B cell (primary cell): ENCODE results near the gene LRRK2. TPM values are rescaled to one million over a fixed set of nuclear protein-coding genes. Genes with fewer than 3 reads are reported as not detected.
"Not testable (repeated sequence)": the region's sequence is repeated elsewhere in the genome, so short reads cannot be mapped to it uniquely, and the experiment has no call there.

ENCODE experiments used
- ATAC-seq: fragments of 200-7000 bp; cut with Tn5 transposase; one replicate; pipeline ENCODE4 v1.10.0; 2021; ENCODE audit warnings: low read depth, mild to moderate bottlenecking, moderate number of reproducible peaks, moderate library complexity
- CTCF ChIA-PET: fragments of 350-600 bp; sonication (Branson Sonifier 250); formaldehyde crosslinking; loops from one replicate; lab custom pipeline; 2021; ENCODE audit warnings: antibody characterized with exemption, inconsistent platforms; lab: Charles Lee
- POLR2A ChIA-PET: fragments of 350-600 bp; sonication (Branson Sonifier 250); formaldehyde crosslinking; loops from one replicate; lab custom pipeline; 2021; ENCODE audit warnings: antibody characterized with exemption; lab: Charles Lee
- DNase-seq: peaks from one replicate; pipeline ENCODE4 v3.0.0; 2013
- H2AFZ ChIP-seq: 2 replicates; pipeline ENCODE4 v1.6.1; 2012; ENCODE audit warnings: mild to moderate bottlenecking, low read depth, low read length; ENCODE audit not compliant: insufficient read depth, poor library complexity, severe bottlenecking
- H3K27ac ChIP-seq, 2 donors: 1 replicate in 1 of 2; 2 replicates in 1 of 2; pipeline ENCODE4 v1.5.1; 2012 to 2013; ENCODE audit warnings: low read length in 2 of 2, mild to moderate bottlenecking in 2 of 2, moderate library complexity in 1 of 2
- H3K27me3 ChIP-seq, 4 experiments: fragments of 200-600 bp in 1 of 4; sonication (generic) in 1 of 4; replicated peaks in 1 of 4; 1 replicate in 2 of 4; 2 replicates in 2 of 4; pipeline versions ENCODE4 v1.6.1 to v1.7.0; 2013 to 2016; ENCODE audit warnings: low read length in 3 of 4, mild to moderate bottlenecking in 2 of 4, mixed read lengths in 1 of 4, moderate library complexity in 1 of 4; ENCODE audit not compliant: insufficient read depth in 4 of 4, control insufficient read depth in 3 of 4; ENCODE audit errors: control extremely low read depth in 1 of 4
- H3K36me3 ChIP-seq, 2 experiments: replicated peaks in 1 of 2; 1 replicate in 1 of 2; 2 replicates in 1 of 2; pipeline versions ENCODE4 v1.6.1 to v1.7.1; 2013; ENCODE audit warnings: low read length in 1 of 2; ENCODE audit not compliant: insufficient read depth in 2 of 2, control insufficient read depth in 1 of 2; ENCODE audit errors: control extremely low read depth in 1 of 2, extremely low read depth in 1 of 2
- H3K4me1 ChIP-seq, 2 donors: fragments of 200-600 bp in 1 of 2; sonication (generic) in 1 of 2; 1 replicate in 1 of 2; 2 replicates in 1 of 2; pipeline versions ENCODE4 v1.5.1 to v1.6.1; 2013 to 2017; ENCODE audit warnings: low read length in 2 of 2; ENCODE audit not compliant: control insufficient read depth in 2 of 2, insufficient read depth in 2 of 2
- H3K4me2 ChIP-seq: replicated peaks from 2 replicates; pipeline ENCODE3; 2012; ENCODE audit warnings: mild to moderate bottlenecking, low read depth, low read length; ENCODE audit not compliant: poor library complexity, severe bottlenecking
- H3K4me3 ChIP-seq, 5 experiments: fragments of 200-600 bp in 1 of 5; sonication (generic) in 1 of 5; 1 replicate in 3 of 5; 2 replicates in 2 of 5; pipeline versions ENCODE4 v1.5.1 to v1.7.0; 2011 to 2016; ENCODE audit warnings: low read length in 4 of 5, mild to moderate bottlenecking in 4 of 5, low read depth in 2 of 5, control low read depth in 1 of 5, moderate library complexity in 1 of 5; ENCODE audit not compliant: insufficient read depth in 1 of 5; ENCODE audit errors: control extremely low read depth in 1 of 5, extremely low read depth in 1 of 5
- H3K79me2 ChIP-seq: fragments of 200-600 bp; sonication (generic); one replicate; pipeline ENCODE4 v1.6.0; 2016; ENCODE audit warnings: low read length; ENCODE audit not compliant: control insufficient read depth, insufficient read depth
- H3K9ac ChIP-seq: fragments of 200-600 bp; sonication (generic); 2 replicates; pipeline ENCODE4 v1.6.1; 2017; ENCODE audit warnings: mild to moderate bottlenecking, low read length, moderate library complexity
- H3K9me3 ChIP-seq, 3 donors: one replicate each; pipeline versions ENCODE4 v1.6.1 to v1.7.1; 2013; ENCODE audit warnings: low read length in 2 of 3; ENCODE audit not compliant: control insufficient read depth in 2 of 3, insufficient read depth in 1 of 3; ENCODE audit errors: control extremely low read depth in 1 of 3
- H4K20me1 ChIP-seq: 2 replicates; pipeline ENCODE4 v1.6.0; 2012; ENCODE audit warnings: mild to moderate bottlenecking, low read length; ENCODE audit not compliant: insufficient read depth, control insufficient read depth, poor library complexity, severe bottlenecking
- H3K27ac Mint-ChIP-seq: one replicate; pipeline ENCODE4 v1.8.0; 2021; ENCODE audit warnings: mixed read lengths
- H3K27me3 Mint-ChIP-seq: one replicate; pipeline ENCODE4 v1.8.0; 2021; ENCODE audit warnings: mixed read lengths
- H3K4me1 Mint-ChIP-seq: one replicate; pipeline ENCODE4 v1.8.0; 2021; ENCODE audit warnings: mixed read lengths
- H3K4me3 Mint-ChIP-seq: one replicate; pipeline ENCODE4 v1.8.0; 2021; ENCODE audit warnings: mixed read lengths
- H3K9me3 Mint-ChIP-seq: one replicate; pipeline ENCODE4 v1.8.0; 2022; ENCODE audit warnings: mixed read lengths; ENCODE audit not compliant: insufficient read depth
- CTCF ChIP-seq: fragments of 200-600 bp; IDR thresholded peaks from one replicate; pipeline ENCODE4 v1.8.0; 2022; ENCODE audit warnings: antibody characterized with exemption, mild to moderate bottlenecking
- EZH2 ChIP-seq: IDR thresholded peaks from 2 replicates; pipeline ENCODE4 v1.6.1; 2012; ENCODE audit warnings: borderline replicate concordance, low read depth, mild to moderate bottlenecking, moderate library complexity, low read length; ENCODE audit not compliant: insufficient read depth, poor library complexity, severe bottlenecking
- WGBS: methylation state at CpG from one replicate; pipeline ENCODE4 v1.1.5; 2013; ENCODE audit warnings: missing lambda C conversion rate; ENCODE audit not compliant: insufficient coverage; 5-methylcytosine and 5-hydroxymethylcytosine counted together
- intact Hi-C: fragments of 100-400 bp; cut with micrococcal nuclease; formaldehyde crosslinking; loops from one replicate; pipeline ENCODE4 v1.10.0; 2022
- polyA plus RNA-seq: library from polyadenylated mRNA; depleted of rRNA; stranded (reverse); fragments of >200 nt; gene quantifications from 2 replicates; pipeline ENCODE4 v1.2.3, GENCODE V29; 2012
- total RNA-seq, 2 donors: library from RNA; stranded (reverse); fragments of 120-200 nt in 1 of 2; gene quantifications; 1 replicate in 1 of 2; 2 replicates in 1 of 2; pipeline versions ENCODE4 v1.2.3 to v1.2.4, GENCODE V29; 2013 to 2022

Gene LRRK2
- total and polyA plus RNA-seq, 2 donors (not counting 1 experiment from before 2014, with no cell fraction given): 14.1 to 60.2 TPM

- H3K4me2 ChIP-seq: peak overlapping the region; percentile 68
- peaks cover 4 to 14% (median 6%) of the 10 kb centered on the region in 3 donors for H3K9me3 ChIP-seq
- H3K4me3 Mint-ChIP-seq: peak overlapping the region; percentile 28
- H3K27me3 ChIP-seq: no peaks in the 10 kb centered on the region
- H3K9ac ChIP-seq: no peak overlapping the region
- peaks cover 5% of the 10 kb centered on the region for H3K9me3 Mint-ChIP-seq
- peak overlapping the region; percentile 85 for H3K27ac Mint-ChIP-seq
- 89% methylated on average over 2 of the region's 4 CpGs for WGBS
- POLR2A ChIA-PET: interaction anchor here (2.9 kb wide), 1 partner anchor 14 kb away, joined by 12 read pairs; the partner anchor contains the start of gene LRRK2
- DNase-seq (no peak), ATAC-seq (no peak)
- intact Hi-C loops: loop anchor here (2.0 kb wide), 1 partner anchor 17 kb away; no protein-coding TSS in a partner anchor
- H2AFZ ChIP-seq: peak overlapping the region; percentile 65
- no peaks in the 10 kb centered on the region for H3K27me3 Mint-ChIP-seq
- CTCF ChIA-PET: interaction anchor here (2.5 to 3.1 kb wide), 2 partner anchors 15 to 57 kb away, joined by 15 to 23 read pairs; partner anchors contain the start of gene LRRK2
- no peaks in the 10 kb centered on the region for H4K20me1 ChIP-seq
- H3K4me1 Mint-ChIP-seq: peaks cover 26% of the 10 kb centered on the region
- no peak for TF ChIP-seq CTCF
- no peak for TF ChIP-seq EZH2
- H3K4me3 ChIP-seq: no peak overlapping the region
- no peaks in the 10 kb centered on the region for H3K36me3 ChIP-seq
- H3K4me1 ChIP-seq: peaks cover 27 to 29% of the 10 kb centered on the region in 2 donors
- H3K79me2 ChIP-seq: no peaks in the 10 kb centered on the region
- H3K27ac ChIP-seq: peak overlapping the region in 1 of 2 donors; percentile 84
Measured at GRCh38 chr12:40209886-40210285, 14.9 kb upstream of the LRRK2 start.

- H3K27ac ChIP-seq, H3K79me2 ChIP-seq, H2AFZ ChIP-seq, POLR2A ChIA-PET, H3K4me3 Mint-ChIP-seq, H3K27me3 ChIP-seq, ATAC-seq, DNase-seq, H3K9me3 Mint-ChIP-seq, intact Hi-C loops, H3K27me3 Mint-ChIP-seq, H3K9ac ChIP-seq, H3K4me2 ChIP-seq, H3K36me3 ChIP-seq, H4K20me1 ChIP-seq, H3K4me3 ChIP-seq, H3K27ac Mint-ChIP-seq: not testable (repeated sequence)
- peaks cover 26% of the 10 kb centered on the region for H3K4me1 Mint-ChIP-seq
- CTCF ChIA-PET: interaction anchor here (0.6 kb wide), 1 partner anchor 104 kb away, joined by 3 read pairs; no protein-coding TSS in a partner anchor
- peaks cover 27 to 29% of the 10 kb centered on the region in 2 donors for H3K4me1 ChIP-seq
- H3K9me3 ChIP-seq: peaks cover 4 to 14% (median 6%) of the 10 kb centered on the region in 3 donors
- WGBS: no CpG with 5 or more reads among the region's 1 CpG
Measured at GRCh38 chr12:40211186-40211585, 13.6 kb upstream of the LRRK2 start.
